Mesendoderm (in vitro differentiated cells): ENCODE results near the gene DGCR6.
"Not testable (repeated sequence)": the region's sequence is repeated elsewhere in the genome, so short reads cannot be mapped to it uniquely, and the experiment has no call there.

Experiments
- DNase-seq: peaks from one replicate; pipeline ENCODE4 v3.0.0; 2013
- H2AK5ac ChIP-seq: 2 replicates; pipeline ENCODE4 v1.6.1; 2013; ENCODE audit warnings: low read length, inconsistent platforms
- H2BK120ac ChIP-seq: 2 replicates; pipeline ENCODE4 v1.6.1; 2013; ENCODE audit warnings: low read depth, mild to moderate bottlenecking, low read length, moderate library complexity, mixed read lengths
- H2BK15ac ChIP-seq: replicated peaks from 2 replicates; pipeline ENCODE4 v1.6.1; 2013; ENCODE audit warnings: low read depth, mild to moderate bottlenecking, moderate library complexity
- H2BK5ac ChIP-seq: 2 replicates; pipeline ENCODE4 v1.6.1; 2013; ENCODE audit warnings: low read length, inconsistent platforms
- H3K18ac ChIP-seq: 2 replicates; pipeline ENCODE4 v1.6.1; 2013; ENCODE audit warnings: mild to moderate bottlenecking, low read length, mixed read lengths
- H3K23ac ChIP-seq: one replicate; pipeline ENCODE4 v1.6.1; 2013; ENCODE audit warnings: low read length
- H3K27ac ChIP-seq: 2 replicates; pipeline ENCODE4 v1.5.1; 2013; ENCODE audit warnings: low read depth, mild to moderate bottlenecking, inconsistent platforms, low read length, moderate library complexity
- H3K27me3 ChIP-seq: 2 replicates; pipeline ENCODE4 v1.6.1; 2013; ENCODE audit warnings: low read length, control low read depth, mild to moderate bottlenecking, inconsistent platforms; ENCODE audit not compliant: insufficient read depth, poor library complexity
- H3K36me3 ChIP-seq: 2 replicates; pipeline ENCODE4 v1.6.1; 2013; ENCODE audit warnings: low read length, inconsistent platforms; ENCODE audit not compliant: control insufficient read depth, insufficient read depth
- H3K4ac ChIP-seq: one replicate; pipeline ENCODE4 v1.6.1; 2013; ENCODE audit warnings: low read depth, mild to moderate bottlenecking, low read length, moderate library complexity
- H3K4me1 ChIP-seq: 2 replicates; pipeline ENCODE4 v1.6.1; 2013; ENCODE audit warnings: low read depth, low read length, inconsistent platforms; ENCODE audit not compliant: control insufficient read depth
- H3K4me2 ChIP-seq: 2 replicates; pipeline ENCODE4 v1.6.1; 2013; ENCODE audit warnings: low read length
- H3K4me3 ChIP-seq: 2 replicates; pipeline ENCODE4 v1.5.1; 2013; ENCODE audit warnings: mild to moderate bottlenecking, low read length
- H3K56ac ChIP-seq: one replicate; pipeline ENCODE4 v1.6.1; 2013; ENCODE audit warnings: low read length
- H3K79me1 ChIP-seq: 2 replicates; pipeline ENCODE4 v1.6.1; 2013; ENCODE audit warnings: low read length, inconsistent platforms
- H3K79me2 ChIP-seq: 2 replicates; pipeline ENCODE4 v1.6.1; 2013; ENCODE audit warnings: mild to moderate bottlenecking, low read length; ENCODE audit not compliant: control insufficient read depth, insufficient read depth
- H3K9ac ChIP-seq: 2 replicates; pipeline ENCODE4 v1.6.1; 2013; ENCODE audit warnings: low read length, inconsistent platforms
- H4K5ac ChIP-seq: one replicate; pipeline ENCODE4 v1.6.1; 2013; ENCODE audit warnings: low read length
- H4K8ac ChIP-seq: one replicate; pipeline ENCODE4 v1.6.1; 2013; ENCODE audit warnings: low read depth, mild to moderate bottlenecking, control low read depth, low read length, moderate library complexity
- WGBS: extraction: QIAGEN DNeasy Blood & Tissue Kit; methylation state at CpG from one replicate; pipeline ENCODE4 v1.1.7; 2013; ENCODE audit warnings: low lambda C conversion rate, missing lambda C conversion rate; ENCODE audit not compliant: insufficient coverage; ENCODE audit errors: extremely low coverage; 5-methylcytosine and 5-hydroxymethylcytosine counted together

The DGCR6 gene

DNA sequence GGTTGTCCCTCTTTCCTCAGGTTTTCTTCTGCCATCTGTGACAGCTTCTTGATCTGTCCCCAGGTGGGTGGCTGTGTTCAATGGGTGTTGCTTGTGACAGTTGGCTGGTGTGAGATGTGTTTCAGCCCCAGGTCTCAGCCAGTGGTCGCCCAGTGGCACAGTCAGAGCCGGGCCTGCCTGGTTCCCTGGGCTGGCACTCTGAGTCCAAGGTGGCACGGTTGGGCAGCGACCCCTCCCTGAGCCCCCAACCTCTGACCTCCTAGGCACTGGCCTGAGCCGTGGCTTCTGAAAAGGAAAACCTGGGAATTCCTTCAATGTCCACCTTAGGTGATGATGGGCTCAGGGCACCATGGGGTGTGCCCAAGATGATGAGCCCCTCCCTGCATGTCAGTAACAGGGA lies 44.0 kb downstream of the DGCR6 start:
- no peak for DNase-seq
- Histone ChIP-seq H3K4ac (no peak overlapping the region), H3K4me2 (no peak overlapping the region), H4K5ac (no peak overlapping the region), H3K9ac (no peak overlapping the region), H3K79me2 (no peaks in the 10 kb centered on the region), H3K36me3 (no peaks in the 10 kb centered on the region), H2BK5ac (no peak overlapping the region), H3K4me1 (no peaks in the 10 kb centered on the region), H3K27ac (no peak overlapping the region), H4K8ac (no peak overlapping the region), H2BK15ac (no peak overlapping the region), H2BK120ac (no peak overlapping the region), H3K23ac (no peak overlapping the region), H3K27me3 (no peaks in the 10 kb centered on the region), H3K18ac (no peak overlapping the region), H3K4me3 (no peak overlapping the region), H3K56ac (no peak overlapping the region), H3K79me1 (no peaks in the 10 kb centered on the region), H2AK5ac (no peak overlapping the region)
- WGBS, result no CpG with 5 or more reads among the region's 5 CpGs

- Histone ChIP-seq H3K36me3 (no peaks in the 10 kb centered on the region), H3K56ac (no peak overlapping the region)
These were observed 45.9 kb downstream of the DGCR6 start for GRCh38 chr22:18952022-18952421.

GRCh38 chr22:18953128-18953527 lies 47.0 kb downstream of the DGCR6 start:
- not testable (repeated sequence) for H4K5ac ChIP-seq, H3K27me3 ChIP-seq, DNase-seq, H4K8ac ChIP-seq, H2BK120ac ChIP-seq, H2BK15ac ChIP-seq, H3K56ac ChIP-seq, H3K79me1 ChIP-seq, H2BK5ac ChIP-seq, H3K9ac ChIP-seq, H3K4me3 ChIP-seq, H3K4ac ChIP-seq, H2AK5ac ChIP-seq, H3K4me1 ChIP-seq, H3K23ac ChIP-seq, H3K36me3 ChIP-seq, H3K4me2 ChIP-seq, H3K27ac ChIP-seq, H3K18ac ChIP-seq, H3K79me2 ChIP-seq
- WGBS, result no CpG with 5 or more reads among the region's 14 CpGs

More at GRCh38 chr22:18952022-18952421, 45.9 kb downstream of the DGCR6 start:
- H3K4ac ChIP-seq, result no peak overlapping the region
- no peak overlapping the region for H3K27ac ChIP-seq
- H4K5ac ChIP-seq, result no peak overlapping the region
- H2BK5ac ChIP-seq, result no peak overlapping the region
- no peak for DNase-seq
- WGBS, result no CpG with 5 or more reads among the region's 6 CpGs
- H2BK120ac ChIP-seq, result no peak overlapping the region
- H3K9ac ChIP-seq, result no peak overlapping the region
- no peak overlapping the region for H4K8ac ChIP-seq
- H2BK15ac ChIP-seq, result no peak overlapping the region
- H3K18ac ChIP-seq, result no peak overlapping the region
- H3K4me3 ChIP-seq, result no peak overlapping the region
- no peaks in the 10 kb centered on the region for H3K79me2 ChIP-seq
- H3K23ac ChIP-seq, result no peak overlapping the region
- H2AK5ac ChIP-seq, result no peak overlapping the region
- no peaks in the 10 kb centered on the region for H3K79me1 ChIP-seq
- no peak overlapping the region for H3K4me2 ChIP-seq
- H3K27me3 ChIP-seq, result no peaks in the 10 kb centered on the region
- no peaks in the 10 kb centered on the region for H3K4me1 ChIP-seq

DNA sequence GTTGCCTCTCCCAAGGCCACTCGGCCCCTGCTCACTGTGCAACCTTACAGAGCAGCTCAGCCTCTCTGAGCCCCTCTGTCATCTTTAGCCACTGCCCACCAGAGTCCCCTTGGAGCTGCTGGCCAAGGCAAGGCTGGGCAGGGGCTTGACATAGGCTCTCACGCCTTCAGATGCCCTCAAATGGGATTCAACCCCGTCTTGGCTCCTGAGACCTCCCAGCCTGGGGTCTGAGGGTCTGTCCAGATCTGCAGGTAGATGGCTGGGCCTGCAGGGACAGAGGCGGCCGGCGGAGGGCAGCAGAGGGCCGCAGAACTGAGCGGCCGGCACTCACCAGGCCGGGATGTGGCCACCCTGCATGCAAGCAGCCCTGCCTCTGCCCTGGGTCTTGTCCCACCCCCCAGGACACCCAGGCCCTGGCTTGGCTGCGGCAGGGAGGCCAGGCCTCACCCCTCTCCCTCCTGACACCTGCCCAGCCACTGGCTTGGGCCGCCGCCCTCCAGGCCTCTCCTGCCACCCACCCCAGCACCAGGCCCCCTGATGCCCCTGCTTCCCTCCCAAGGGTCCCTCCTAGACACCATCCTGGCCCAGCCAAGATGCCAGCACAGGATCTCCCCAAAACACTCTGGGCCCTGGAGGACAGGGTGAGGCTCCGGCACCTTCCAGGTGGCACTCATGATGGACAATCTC lies 48.3 kb downstream of the DGCR6 start:
- not testable (repeated sequence) for H3K56ac ChIP-seq, H4K5ac ChIP-seq, H4K8ac ChIP-seq, H3K4me2 ChIP-seq, H2AK5ac ChIP-seq, H3K79me1 ChIP-seq, H3K79me2 ChIP-seq, H3K36me3 ChIP-seq, H2BK15ac ChIP-seq, H3K27ac ChIP-seq, H3K23ac ChIP-seq, H2BK5ac ChIP-seq, H3K4me3 ChIP-seq, H3K9ac ChIP-seq, H3K18ac ChIP-seq, H2BK120ac ChIP-seq, H3K4me1 ChIP-seq, H3K4ac ChIP-seq, H3K27me3 ChIP-seq
- DNase-seq, result peak; percentile 61
- WGBS, result no CpG with 5 or more reads among the region's 14 CpGs

DNA sequence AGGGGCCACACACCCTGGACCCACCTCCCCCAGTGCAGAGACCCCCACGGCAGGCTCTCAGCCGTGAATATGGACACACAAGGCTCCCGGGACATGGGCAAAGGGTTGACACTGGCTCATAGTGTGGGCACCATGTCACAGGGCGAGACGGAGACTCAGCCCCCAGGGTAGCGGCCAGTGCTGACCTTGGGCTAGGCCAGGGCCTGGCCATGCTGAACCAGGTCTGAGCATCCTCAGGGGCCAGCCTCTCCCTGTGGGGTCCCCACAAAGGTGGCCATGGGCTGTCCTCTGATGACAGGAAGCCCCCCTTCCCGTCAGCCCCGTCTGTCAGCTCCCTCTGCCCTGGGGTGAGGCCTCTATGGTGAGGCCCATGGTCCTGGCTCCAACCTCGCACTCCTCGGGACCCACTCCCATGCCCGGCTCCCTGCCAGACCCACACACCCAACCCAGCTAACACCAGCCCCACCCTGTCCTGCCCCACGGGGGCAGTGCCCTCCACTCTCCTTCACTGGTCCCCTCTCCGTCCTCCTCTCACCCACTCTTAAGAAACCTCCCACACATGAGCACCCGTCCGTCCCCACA lies 49.0 kb downstream of the DGCR6 start:
- Histone ChIP-seq H2BK5ac (no peak overlapping the region), H3K56ac (no peak overlapping the region), H2AK5ac (no peak overlapping the region), H4K8ac (no peak overlapping the region), H3K79me1 (no peaks in the 10 kb centered on the region), H3K4me2 (no peak overlapping the region), H3K9ac (no peak overlapping the region), H2BK15ac (no peak overlapping the region), H3K4me1 (no peaks in the 10 kb centered on the region), H3K18ac (no peak overlapping the region), H4K5ac (no peak overlapping the region), H2BK120ac (no peak overlapping the region), H3K23ac (no peak overlapping the region), H3K4me3 (no peak overlapping the region), H3K4ac (no peak overlapping the region), H3K27me3 (no peaks in the 10 kb centered on the region), H3K79me2 (no peaks in the 10 kb centered on the region), H3K36me3 (no peaks in the 10 kb centered on the region), H3K27ac (no peak overlapping the region)
- no CpG with 5 or more reads among the region's 15 CpGs for WGBS
- no peak for DNase-seq

GRCh38 chr22:18955696-18956095 lies 49.6 kb downstream of the DGCR6 start:
- Histone ChIP-seq H3K79me2 (no peaks in the 10 kb centered on the region), H2BK5ac (no peak overlapping the region), H3K18ac (no peak overlapping the region), H3K9ac (no peak overlapping the region), H3K27ac (no peak overlapping the region), H3K27me3 (no peaks in the 10 kb centered on the region), H4K8ac (no peak overlapping the region), H4K5ac (no peak overlapping the region), H2BK120ac (no peak overlapping the region), H2AK5ac (no peak overlapping the region), H3K36me3 (no peaks in the 10 kb centered on the region), H3K56ac (no peak overlapping the region), H3K4me2 (no peak overlapping the region), H3K4me3 (no peak overlapping the region), H2BK15ac (no peak overlapping the region), H3K23ac (no peak overlapping the region), H3K79me1 (no peaks in the 10 kb centered on the region), H3K4ac (no peak overlapping the region), H3K4me1 (no peaks in the 10 kb centered on the region)
- WGBS, result no CpG with 5 or more reads among the region's 10 CpGs
- DNase-seq, result no peak
